HCT116 (cell line): ENCODE measurements around the gene WSCD1. TPM values are rescaled to one million over a fixed set of nuclear protein-coding genes. Genes with fewer than 3 reads are reported as not detected.

ENCODE experiments used
- ATAC-seq: fragments of 200-7000 bp; cut with Tn5 transposase; 2 replicates; pipeline ENCODE4 v1.9.1; 2020; ENCODE audit warnings: mild to moderate bottlenecking, moderate library complexity
- BruUV-seq: library from RNA; stranded (reverse); fragments of 400-500 nt; replicated peaks from 2 replicates; lab custom pipeline; 2021; lab: Mats Ljungman, UMichigan
- CTCF ChIA-PET: fragments of 300-600 bp; sonication (Branson Sonifier 250); formaldehyde crosslinking; loops from one replicate; lab custom pipeline; 2021; ENCODE audit warnings: antibody characterized with exemption; lab: Charles Lee
- POLR2A ChIA-PET: fragments of 300-600, 350-600 bp; sonication (Branson Sonifier 250); formaldehyde crosslinking; loops from one replicate; lab custom pipeline; 2021; ENCODE audit warnings: antibody characterized with exemption; lab: Charles Lee
- RAD21 ChIA-PET, 2 experiments: fragments of 300-600 bp; sonication (Branson Sonifier 250); formaldehyde crosslinking; loops; one replicate each; lab custom pipeline; 2023; ENCODE audit warnings: low total read pairs in 2 of 2; ENCODE audit not compliant: uncharacterized antibody in 2 of 2, unreplicated experiment in 2 of 2, low non-redundant PET in 1 of 2; lab: Charles Lee
- DNase-seq: peaks from one replicate; pipeline ENCODE4 v3.0.0-alpha.2; 2010; ENCODE audit warnings: low read depth, low spot score
- H2AFZ ChIP-seq: fragments of 200-600 bp; shearing (Covaris generic), sonication (generic); 2 replicates; pipeline ENCODE4 v1.6.1; 2017; ENCODE audit warnings: low read depth, mixed run types, mixed read lengths, antibody characterized with exemption, low read length; ENCODE audit not compliant: poor library complexity, severe bottlenecking
- H3K27ac ChIP-seq: 2 replicates; pipeline ENCODE4 v1.5.1; 2012; ENCODE audit warnings: low read depth, low read length
- H3K27me3 ChIP-seq: fragments of 200-600 bp; sonication (generic); 2 replicates; pipeline ENCODE4 v1.6.1; 2016; ENCODE audit warnings: mixed run types, low read length, mixed read lengths; ENCODE audit not compliant: insufficient read depth
- H3K36me3 ChIP-seq, 2 experiments: fragments of 200-500 bp in 1 of 2; fragments of 200-600 bp in 1 of 2; sonication (Bioruptor generic) in 1 of 2; sonication (generic) in 1 of 2; 2 replicates each; pipeline versions ENCODE4 v1.5.1 to v1.6.1; 2014 to 2016; ENCODE audit warnings: low read length in 2 of 2, inconsistent platforms in 1 of 2, mixed read lengths in 1 of 2, mixed run types in 1 of 2; ENCODE audit not compliant: insufficient read depth in 2 of 2, control insufficient read depth in 1 of 2
- H3K4me1 ChIP-seq, 2 experiments: fragments of 200-600 bp in 1 of 2; sonication (generic) in 1 of 2; 2 replicates each; pipeline versions ENCODE4 v1.5.1 to v1.6.1; 2012 to 2017; ENCODE audit warnings: low read length in 2 of 2, inconsistent platforms in 1 of 2, mild to moderate bottlenecking in 1 of 2, mixed read lengths in 1 of 2, mixed run types in 1 of 2, moderate library complexity in 1 of 2; ENCODE audit not compliant: insufficient read depth in 2 of 2, control insufficient read depth in 1 of 2
- H3K4me2 ChIP-seq: fragments of 200-600 bp; sonication (generic); 2 replicates; pipeline ENCODE4 v1.6.1; 2017; ENCODE audit warnings: mixed run types, low read length, mixed read lengths
- H3K4me3 ChIP-seq, 2 experiments: fragments of 200-600 bp in 1 of 2; sonication (generic) in 1 of 2; replicated peaks in 1 of 2; 2 replicates each; pipeline ENCODE4 v1.5.1; 2011 to 2016; ENCODE audit warnings: low read length in 2 of 2, control low read depth in 1 of 2, low read depth in 1 of 2, mild to moderate bottlenecking in 1 of 2, mixed read lengths in 1 of 2, mixed run types in 1 of 2
- H3K79me2 ChIP-seq: fragments of 200-600 bp; sonication (generic); 2 replicates; pipeline ENCODE4 v1.6.1; 2017; ENCODE audit warnings: mild to moderate bottlenecking, mixed run types, low read length, moderate library complexity, mixed read lengths; ENCODE audit not compliant: insufficient read depth
- H3K9ac ChIP-seq: fragments of 200-600 bp; sonication (generic); 2 replicates; pipeline ENCODE4 v1.6.1; 2016; ENCODE audit warnings: low read length, mixed read lengths
- H3K9me2 ChIP-seq: fragments of 200-600 bp; sonication (generic), shearing (Covaris generic); 2 replicates; pipeline ENCODE4 v1.6.1; 2017; ENCODE audit warnings: mixed run types, mild to moderate bottlenecking, moderate library complexity; ENCODE audit not compliant: insufficient read depth
- H3K9me3 ChIP-seq, 2 experiments: fragments of 200-500 bp in 1 of 2; fragments of 200-600 bp in 1 of 2; sonication (Bioruptor generic) in 1 of 2; sonication (generic) in 1 of 2; 2 replicates each; pipeline ENCODE4 v1.6.1; 2014 to 2017; ENCODE audit warnings: low read length in 2 of 2, mixed read lengths in 2 of 2, inconsistent platforms in 1 of 2, low read depth in 1 of 2, mild to moderate bottlenecking in 1 of 2, mixed run types in 1 of 2, moderate library complexity in 1 of 2; ENCODE audit not compliant: control insufficient read depth in 1 of 2, insufficient read depth in 1 of 2
- H4K20me1 ChIP-seq: fragments of 200-600 bp; sonication (generic), shearing (Covaris generic); 2 replicates; pipeline ENCODE4 v1.6.1; 2017; ENCODE audit warnings: mixed run types, mild to moderate bottlenecking, moderate library complexity; ENCODE audit not compliant: insufficient read depth
- CTCF ChIP-seq, 3 experiments: fragments of 200-600 bp in 1 of 3; sonication (generic) in 1 of 3; IDR thresholded peaks in 2 of 3; conservative IDR thresholded peaks in 1 of 3; 2 replicates each; pipeline ENCODE4 v1.5.1; 2012 to 2017; ENCODE audit warnings: low read depth in 2 of 3, low read length in 2 of 3, antibody characterized with exemption in 1 of 3, borderline replicate concordance in 1 of 3, control low read depth in 1 of 3, mild to moderate bottlenecking in 1 of 3, mixed read lengths in 1 of 3, mixed run types in 1 of 3, moderate library complexity in 1 of 3; ENCODE audit not compliant: insufficient read depth in 1 of 3
- EGR1 ChIP-seq: IDR thresholded peaks from 2 replicates; pipeline ENCODE4 v1.6.1; 2012; ENCODE audit warnings: low read depth
- JUND ChIP-seq: IDR thresholded peaks from 2 replicates; pipeline ENCODE4 v1.6.1; 2012
- SP1 ChIP-seq: IDR thresholded peaks from 2 replicates; pipeline ENCODE4 v1.6.1; 2012; ENCODE audit warnings: low read depth
- TCF7L2 ChIP-seq: IDR thresholded peaks from 2 replicates; pipeline ENCODE4 v1.7.0; 2011; ENCODE audit warnings: borderline replicate concordance, inconsistent platforms; ENCODE audit not compliant: insufficient read depth, insufficient read length; ENCODE audit errors: extremely low read depth
- intact Hi-C: fragments of 100-400 bp; cut with micrococcal nuclease; formaldehyde crosslinking; loops from 2 replicates; pipeline ENCODE4 v1.10.0; 2022
- total RNA-seq: library from RNA; stranded (reverse); gene quantifications from one replicate; pipeline ENCODE4 v1.2.1, GENCODE V29; 2021; ENCODE audit not compliant: unreplicated experiment

WSCD1 gene
- total RNA-seq, 1 experiment from 2014 or later: 0.15 TPM

GRCh38 chr17:6072611-6073010, 2.4 kb downstream of the WSCD1 start (continued):
- TF ChIP-seq TCF7L2 (no peak), EGR1 (no peak), SP1 (no peak)

- CTCF ChIA-PET: no interaction called here
These were observed 3.4 kb downstream of the WSCD1 start for GRCh38 chr17:6073620-6074019.

More at GRCh38 chr17:6073620-6074019, 3.4 kb downstream of the WSCD1 start:
- H3K27me3 ChIP-seq: peaks cover 3% of the 10 kb centered on the region; the same call in 1 of the 2 replicates
- ChIA-PET POLR2A (no interaction called here), RAD21 (no interaction called here)
- H3K9ac ChIP-seq: no peak overlapping the region
- H3K9me2 ChIP-seq: no peaks in the 10 kb centered on the region
- intact Hi-C loops: no loop called here
- ATAC-seq (no peak), DNase-seq (no peak)
- no peaks in the 10 kb centered on the region for H3K36me3 ChIP-seq
- H4K20me1 ChIP-seq: no peaks in the 10 kb centered on the region
- no peak overlapping the region for H3K27ac ChIP-seq
- no peak overlapping the region for H3K4me3 ChIP-seq
- no peaks in the 10 kb centered on the region for H3K4me1 ChIP-seq
- no peaks in the 10 kb centered on the region for H3K9me3 ChIP-seq
- H2AFZ ChIP-seq: no peak overlapping the region
- TF ChIP-seq CTCF (IDR thresholded peaks at IDR 0.05 in 2 of 3, conservative IDR thresholded peaks at IDR 0.05 in 1 of 3; ENCODE audit: borderline replicate concordance in 1 of 3, insufficient read depth in 1 of 3, low read depth in 2 of 3, low read length in 2 of 3): no peak
- no peak for TF ChIP-seq JUND
- no peak overlapping the region for H3K4me2 ChIP-seq
- no peaks in the 10 kb centered on the region for H3K79me2 ChIP-seq
- no TSS peak for BruUV-seq
